Naive thymus-derived CD4-positive, alpha-beta T cell (primary cell): ENCODE measurements around the gene EPHA7. TPM values are rescaled to one million over a fixed set of nuclear protein-coding genes. Genes with fewer than 3 reads are reported as not detected.

Source experiments
- ATAC-seq: fragments of 150-1000 bp; cut with Tn5 transposase; 2 replicates; pipeline ENCODE4 v1.10.0; 2021; ENCODE audit warnings: mild to moderate bottlenecking, moderate library complexity
- CTCF ChIA-PET: fragments of 350-600 bp; sonication (Branson Sonifier 250); formaldehyde crosslinking; loops from one replicate; lab custom pipeline; 2021; ENCODE audit warnings: antibody characterized with exemption; lab: Charles Lee
- POLR2A ChIA-PET: fragments of 350-600 bp; sonication (Branson Sonifier 250); formaldehyde crosslinking; loops from one replicate; lab custom pipeline; 2021; ENCODE audit warnings: antibody characterized with exemption, inconsistent platforms; lab: Charles Lee
- DNase-seq, 9 donors: peaks; one replicate each; pipeline versions ENCODE4 v3.0.0 to v3.0.0-alpha.2; 2020 to 2022; ENCODE audit warnings: mixed read lengths in 1 of 9
- H3K27ac ChIP-seq: one replicate; pipeline ENCODE4 v1.7.0; 2013; ENCODE audit warnings: mild to moderate bottlenecking, low read depth, low read length, moderate library complexity
- H3K27me3 ChIP-seq, 2 donors: one replicate each; pipeline ENCODE4 v1.7.0; 2013; ENCODE audit warnings: low read length in 2 of 2, mild to moderate bottlenecking in 2 of 2, moderate library complexity in 2 of 2; ENCODE audit not compliant: control insufficient read depth in 2 of 2, insufficient read depth in 2 of 2
- H3K36me3 ChIP-seq, 3 experiments: 1 replicate in 2 of 3; 2 replicates in 1 of 3; pipeline ENCODE4 v1.7.0; 2013; ENCODE audit warnings: low read length in 3 of 3, mild to moderate bottlenecking in 3 of 3, moderate library complexity in 1 of 3; ENCODE audit not compliant: insufficient read depth in 3 of 3, control insufficient read depth in 2 of 3
- H3K4me1 ChIP-seq, 2 donors: one replicate each; pipeline ENCODE4 v1.7.0; 2013; ENCODE audit warnings: low read length in 2 of 2, mild to moderate bottlenecking in 2 of 2, moderate library complexity in 1 of 2; ENCODE audit not compliant: control insufficient read depth in 2 of 2, insufficient read depth in 2 of 2
- H3K4me3 ChIP-seq: 2 replicates; pipeline ENCODE4 v1.7.0; 2013; ENCODE audit warnings: mild to moderate bottlenecking, low read length
- H3K9me3 ChIP-seq, 3 experiments: 1 replicate in 2 of 3; 2 replicates in 1 of 3; pipeline ENCODE4 v1.7.0; 2013; ENCODE audit warnings: low read length in 3 of 3; ENCODE audit not compliant: control insufficient read depth in 2 of 3
- H3K27ac Mint-ChIP-seq, 9 donors: one replicate each; pipeline ENCODE4 v1.8.0; 2020 to 2022; ENCODE audit warnings: mixed read lengths in 9 of 9, mild to moderate bottlenecking in 8 of 9, moderate library complexity in 5 of 9, inconsistent platforms in 2 of 9
- H3K27me3 Mint-ChIP-seq, 5 donors: one replicate each; pipeline ENCODE4 v1.8.0; 2021 to 2022; ENCODE audit warnings: mixed read lengths in 5 of 5, mild to moderate bottlenecking in 1 of 5
- H3K36me3 Mint-ChIP-seq, 5 donors: one replicate each; pipeline ENCODE4 v1.8.0; 2020 to 2022; ENCODE audit warnings: mixed read lengths in 5 of 5, mild to moderate bottlenecking in 3 of 5, inconsistent platforms in 1 of 5
- H3K4me1 Mint-ChIP-seq, 7 donors: one replicate each; pipeline ENCODE4 v1.8.0; 2020 to 2022; ENCODE audit warnings: mixed read lengths in 7 of 7, mild to moderate bottlenecking in 3 of 7, inconsistent platforms in 1 of 7
- H3K4me3 Mint-ChIP-seq, 10 donors: one replicate each; pipeline ENCODE4 v1.8.0; 2020 to 2022; ENCODE audit warnings: mild to moderate bottlenecking in 10 of 10, mixed read lengths in 10 of 10, moderate library complexity in 6 of 10, inconsistent platforms in 2 of 10
- H3K9me3 Mint-ChIP-seq, 11 donors: one replicate each; pipeline ENCODE4 v1.8.0; 2020 to 2022; ENCODE audit warnings: mixed read lengths in 11 of 11, mild to moderate bottlenecking in 4 of 11, inconsistent platforms in 1 of 11, moderate library complexity in 1 of 11
- intact Hi-C, 2 donors: fragments of 100-400 bp; cut with micrococcal nuclease; formaldehyde crosslinking; loops; one replicate each; pipeline ENCODE4 v1.15.1; 2023
- polyA plus RNA-seq, 2 donors: library from polyadenylated mRNA; unstranded; fragments of 300-500 nt; fragmentation: Illumina TruSeq; gene quantifications; one replicate each; pipeline ENCODE4 v1.2.3, GENCODE V29; 2021
- total RNA-seq, 6 experiments: library from RNA in 5 of 6; stranded (reverse) in 5 of 6; gene quantifications; 1 replicate in 5 of 6; 2 replicates in 1 of 6; pipeline ENCODE4 v1.2.3 and lab custom pipeline; 2021 to 2026

Gene EPHA7
- total RNA-seq (not detected), polyA plus RNA-seq (not detected), total RNA-seq (lab: John Stamatoyannopoulos, UW) (not detected)

GRCh38 chr6:93419304-93420162, at the start of gene EPHA7:
Gene EPHA7 (minus strand): TSS chr6:93419559. CDS start chr6:93419341, 218 bp downstream.
- no peaks in the 10 kb centered on the region for H3K9me3 ChIP-seq
- POLR2A ChIA-PET, result interaction anchor here (0.5 kb wide), 1 partner anchor 835 kb away, joined by 3 read pairs; no protein-coding TSS in a partner anchor
- DNase-seq, result peak in 4 of 9 donors; percentile 6 to 60 (median 8)
- no peak within 1 kb of the TSS for H3K27ac Mint-ChIP-seq
- no peak within 1 kb of the TSS for H3K27ac ChIP-seq
- no peak within 1 kb of the TSS for H3K4me3 ChIP-seq
- no peaks in the 10 kb centered on the region for H3K36me3 ChIP-seq
- peaks cover 0 to 9% (median 4%) of the 10 kb centered on the region in 11 donors for H3K9me3 Mint-ChIP-seq
- H3K4me1 ChIP-seq, result no peaks in the 10 kb centered on the region
- H3K27me3 Mint-ChIP-seq, result peaks cover 43 to 63% (median 59%) of the 10 kb centered on the region in 5 donors
- H3K27me3 ChIP-seq, result peaks cover 0 to 5% of the 10 kb centered on the region in 2 donors
- peak within 1 kb of the TSS; percentile 72 to 90 (median 81) for H3K4me3 Mint-ChIP-seq
- H3K36me3 Mint-ChIP-seq, result no peaks in the 10 kb centered on the region
- peaks cover 0 to 33% (median 30%) of the 10 kb centered on the region in 7 donors for H3K4me1 Mint-ChIP-seq
- ATAC-seq, result peak; percentile 60
- CTCF ChIA-PET, result no interaction called here
- intact Hi-C loops, result loop anchor here in 1 of 2 donors (10.0 kb wide), 1 partner anchor 605 kb away; no protein-coding TSS in a partner anchor

DNA sequence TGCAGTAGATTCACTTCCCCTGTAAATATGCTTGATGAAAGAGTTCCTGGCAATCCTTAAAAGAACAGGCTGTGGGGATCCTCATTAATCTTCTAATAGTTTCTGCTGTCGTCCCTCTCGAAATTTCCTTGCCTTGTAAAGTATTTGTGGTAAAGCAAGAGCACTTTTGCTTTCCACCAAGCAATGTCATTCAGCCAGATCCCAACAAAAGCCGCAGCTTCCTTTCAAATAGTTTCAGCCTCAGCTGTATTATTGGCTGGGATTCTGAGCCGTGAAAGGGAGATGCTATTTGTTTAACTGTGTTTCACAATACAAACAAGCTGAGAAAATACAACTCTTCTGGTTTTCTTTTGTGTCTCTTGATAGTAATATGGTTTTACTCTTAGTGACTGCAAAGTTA, 48.9 kb upstream of the EPHA7 start:
- no peak overlapping the region for H3K4me3 ChIP-seq
- ChIA-PET POLR2A (no interaction called here), CTCF (no interaction called here)
- H3K36me3 ChIP-seq, result no peaks in the 10 kb centered on the region
- intact Hi-C loops, result no loop called here
- H3K27ac ChIP-seq, result no peak overlapping the region
- Mint-ChIP-seq H3K4me3 (no peak overlapping the region), H3K27ac (no peak overlapping the region), H3K9me3 (peaks cover 0 to 9% (median 4%) of the 10 kb centered on the region in 11 donors), H3K27me3 (no peaks in the 10 kb centered on the region), H3K36me3 (no peaks in the 10 kb centered on the region), H3K4me1 (no peaks in the 10 kb centered on the region)
- H3K4me1 ChIP-seq, result no peaks in the 10 kb centered on the region
- no peaks in the 10 kb centered on the region for H3K27me3 ChIP-seq
- ATAC-seq (no peak), DNase-seq (no peak)
- H3K9me3 ChIP-seq, result no peaks in the 10 kb centered on the region

GRCh38 chr6:93454533-93454932, 35.2 kb upstream of the EPHA7 start:
- H3K27me3 Mint-ChIP-seq, result no peaks in the 10 kb centered on the region
- CTCF ChIA-PET, result no interaction called here
- H3K4me1 Mint-ChIP-seq, result no peaks in the 10 kb centered on the region
- Histone ChIP-seq H3K27me3 (no peaks in the 10 kb centered on the region), H3K36me3 (no peaks in the 10 kb centered on the region), H3K4me3 (no peak overlapping the region), H3K9me3 (no peaks in the 10 kb centered on the region), H3K27ac (no peak overlapping the region), H3K4me1 (no peaks in the 10 kb centered on the region)
- POLR2A ChIA-PET, result no interaction called here
- no peaks in the 10 kb centered on the region for H3K36me3 Mint-ChIP-seq
- ATAC-seq (no peak), DNase-seq (no peak)
- intact Hi-C loops, result no loop called here
- H3K4me3 Mint-ChIP-seq, result no peak overlapping the region
- no peak overlapping the region for H3K27ac Mint-ChIP-seq
- peaks cover 0 to 12% (median 1%) of the 10 kb centered on the region in 11 donors for H3K9me3 Mint-ChIP-seq

DNA sequence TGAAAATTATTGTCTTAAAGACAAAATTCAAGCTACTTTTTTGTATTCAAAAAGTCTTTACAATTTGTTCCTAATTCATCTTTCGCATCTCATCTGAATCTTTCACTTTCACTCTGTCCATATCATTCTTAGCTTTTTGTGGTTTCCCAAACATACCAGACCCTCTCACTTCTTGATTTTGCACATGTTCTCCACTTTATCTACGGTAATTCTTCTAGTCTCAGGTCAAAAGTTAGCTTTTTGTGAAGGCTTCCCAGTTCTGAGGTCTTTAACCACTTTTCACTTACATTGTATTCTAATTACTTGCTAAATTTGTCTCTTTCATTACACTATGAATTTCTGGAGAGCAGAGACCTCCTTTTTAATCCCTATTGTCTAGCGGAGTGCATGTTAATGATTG, 34.6 kb upstream of the EPHA7 start:
- no peak overlapping the region for H3K27ac ChIP-seq
- H3K27me3 Mint-ChIP-seq, result no peaks in the 10 kb centered on the region

DNA sequence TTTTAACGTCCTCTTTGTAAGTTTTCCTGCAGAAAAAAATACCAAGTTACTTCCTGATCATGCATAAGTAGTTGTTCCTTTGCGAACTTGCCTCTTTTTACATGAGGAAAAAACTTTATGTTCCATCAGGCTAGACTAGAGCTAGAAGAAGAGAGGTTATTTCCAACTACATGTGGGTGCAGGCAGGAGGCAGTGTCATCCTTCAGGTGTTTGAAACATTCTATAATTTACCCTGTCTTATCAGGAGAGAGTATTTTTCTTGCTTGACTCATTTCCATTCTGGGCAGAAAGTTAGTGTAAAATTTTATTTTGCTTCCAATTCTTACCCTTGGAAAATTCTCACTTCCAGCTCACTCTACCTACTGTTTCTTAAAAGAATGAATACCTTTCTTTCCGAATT, 28.5 kb upstream of the EPHA7 start:
- H3K9me3 ChIP-seq, result no peaks in the 10 kb centered on the region
- Mint-ChIP-seq H3K27ac (no peak overlapping the region), H3K4me3 (no peak overlapping the region), H3K4me1 (no peaks in the 10 kb centered on the region), H3K27me3 (no peaks in the 10 kb centered on the region), H3K36me3 (no peaks in the 10 kb centered on the region), H3K9me3 (peaks cover 0 to 24% (median 4%) of the 10 kb centered on the region in 11 donors)
- DNase-seq, result no peak
- H3K27ac ChIP-seq, result no peak overlapping the region
- ATAC-seq, result no peak
- CTCF ChIA-PET, result no interaction called here
- POLR2A ChIA-PET, result no interaction called here
- no peaks in the 10 kb centered on the region for H3K4me1 ChIP-seq
- no peak overlapping the region for H3K4me3 ChIP-seq
- no peaks in the 10 kb centered on the region for H3K27me3 ChIP-seq
- H3K36me3 ChIP-seq, result no peaks in the 10 kb centered on the region
- intact Hi-C loops, result no loop called here

More for the DNA sequence above, 34.6 kb upstream of the EPHA7 start:
- H3K9me3 ChIP-seq, result no peaks in the 10 kb centered on the region
- no peak overlapping the region for H3K4me3 Mint-ChIP-seq
- ChIA-PET CTCF (no interaction called here), POLR2A (no interaction called here)
- H3K4me1 Mint-ChIP-seq, result no peaks in the 10 kb centered on the region
- no peaks in the 10 kb centered on the region for H3K4me1 ChIP-seq
- H3K27me3 ChIP-seq, result no peaks in the 10 kb centered on the region
- no peak overlapping the region for H3K27ac Mint-ChIP-seq
- intact Hi-C loops, result no loop called here
- peaks cover 0 to 12% (median 1%) of the 10 kb centered on the region in 11 donors for H3K9me3 Mint-ChIP-seq
- H3K4me3 ChIP-seq, result no peak overlapping the region
- no peaks in the 10 kb centered on the region for H3K36me3 Mint-ChIP-seq
- ATAC-seq (no peak), DNase-seq (no peak)
- no peaks in the 10 kb centered on the region for H3K36me3 ChIP-seq

GRCh38 chr6:93437491-93437890, 18.1 kb upstream of the EPHA7 start:
- H3K27me3 ChIP-seq, result no peaks in the 10 kb centered on the region
- no peak overlapping the region for H3K27ac ChIP-seq
- no peak overlapping the region for H3K4me3 Mint-ChIP-seq
- H3K9me3 Mint-ChIP-seq, result peaks cover 0 to 10% (median 3%) of the 10 kb centered on the region in 11 donors
- H3K27ac Mint-ChIP-seq, result no peak overlapping the region
- intact Hi-C loops, result no loop called here
- peaks cover 0 to 1% (median 0%) of the 10 kb centered on the region in 7 donors for H3K4me1 Mint-ChIP-seq
- no peak for DNase-seq
- no peak overlapping the region for H3K4me3 ChIP-seq
- no peaks in the 10 kb centered on the region for H3K36me3 Mint-ChIP-seq
- CTCF ChIA-PET, result no interaction called here
- H3K27me3 Mint-ChIP-seq, result no peaks in the 10 kb centered on the region
- POLR2A ChIA-PET, result no interaction called here
- no peaks in the 10 kb centered on the region for H3K9me3 ChIP-seq
- H3K36me3 ChIP-seq, result no peaks in the 10 kb centered on the region
- ATAC-seq, result no peak
- no peaks in the 10 kb centered on the region for H3K4me1 ChIP-seq
